Measurements from ENCODE around the gene PCDHGA1. TPM values are rescaled to one million over a fixed set of nuclear protein-coding genes. Genes with fewer than 3 reads are reported as not detected.

PCDHGA1 gene
- total and polyA plus RNA-seq, 2 donors (not counting 1 experiment from before 2014, with no cell fraction given) = 0.06 to 0.64 TPM

DNA sequence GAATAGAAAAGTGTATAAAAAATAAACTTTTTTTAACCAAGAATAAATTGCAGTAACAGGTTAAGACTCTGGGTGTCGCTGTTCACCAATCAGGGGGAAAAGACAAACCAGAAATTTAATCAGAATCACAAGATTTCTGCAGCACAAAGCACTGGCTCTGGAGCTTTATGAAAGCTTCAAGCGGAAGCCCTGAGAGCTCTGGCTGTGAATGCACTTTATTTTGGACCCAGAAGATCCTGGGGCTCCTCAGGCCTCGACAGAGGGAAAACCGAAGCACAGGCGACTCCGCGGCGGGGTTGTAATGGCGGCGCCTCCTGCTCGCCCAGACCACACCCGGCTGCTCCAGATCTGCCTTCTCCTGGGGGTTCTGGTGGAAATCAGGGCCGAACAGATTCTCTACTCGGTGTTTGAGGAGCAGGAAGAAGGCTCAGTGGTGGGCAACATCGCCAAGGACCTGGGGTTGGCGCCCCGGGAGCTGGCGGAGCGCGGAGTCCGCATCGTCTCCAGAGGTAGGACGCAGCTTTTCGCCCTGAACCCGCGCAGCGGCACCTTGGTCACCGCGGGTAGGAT lies 24.7 kb downstream of the PCDHGA1 start, which contains the start of gene PCDHGA4:
Gene PCDHGA4 (plus strand): TSS at position 122 of the 570 bp plus-strand sequence. CDS start 87 bp downstream, at position 209.
- no peaks in the 10 kb centered on the region for H3K4me1 ChIP-seq (ENCODE audit: control insufficient read depth in 2 of 2, insufficient read depth in 2 of 2, low read length in 2 of 2)
- Mint-ChIP-seq H3K4me3 (no peak within 1 kb of the TSS), H3K27ac (no peak within 1 kb of the TSS), H3K4me1 (peaks cover 2% of the 10 kb centered on the region), H3K27me3 (peaks cover 54% of the 10 kb centered on the region), H3K9me3 (ENCODE audit: insufficient read depth) (peaks cover 12% of the 10 kb centered on the region)
- no peak for ATAC-seq (ENCODE audit: low read depth)
- no peaks in the 10 kb centered on the region for H4K20me1 ChIP-seq (ENCODE audit: control insufficient read depth, insufficient read depth, low read length, poor library complexity, severe bottlenecking)
- no peak within 1 kb of the TSS for H3K4me2 ChIP-seq (replicated peaks; ENCODE audit: low read depth, low read length, poor library complexity, severe bottlenecking)
- peak within 1 kb of the TSS; percentile 20 for H2AFZ ChIP-seq (ENCODE audit: insufficient read depth, low read depth, low read length, poor library complexity, severe bottlenecking)
- DNase-seq = no peak
- no peaks in the 10 kb centered on the region for H3K36me3 ChIP-seq (replicated peaks in 1 of 2; ENCODE audit: control extremely low read depth in 1 of 2, control insufficient read depth in 1 of 2, extremely low read depth in 1 of 2, insufficient read depth in 2 of 2, low read length in 1 of 2)
- no peak within 1 kb of the TSS for H3K9ac ChIP-seq (ENCODE audit: low read length)
- POLR2A ChIA-PET = no interaction called here
- 32% methylated on average over 29 of the region's 29 CpGs for WGBS (ENCODE audit: insufficient coverage)
- CTCF ChIA-PET = interaction anchor here (1.1 to 1.6 kb wide), 2 partner anchors 202 to 211 kb away, joined by 3 to 4 read pairs; no protein-coding TSS in a partner anchor
- H3K27ac ChIP-seq (ENCODE audit: low read length in 2 of 2) = no peak within 1 kb of the TSS
- TF ChIP-seq, protein P1, sequence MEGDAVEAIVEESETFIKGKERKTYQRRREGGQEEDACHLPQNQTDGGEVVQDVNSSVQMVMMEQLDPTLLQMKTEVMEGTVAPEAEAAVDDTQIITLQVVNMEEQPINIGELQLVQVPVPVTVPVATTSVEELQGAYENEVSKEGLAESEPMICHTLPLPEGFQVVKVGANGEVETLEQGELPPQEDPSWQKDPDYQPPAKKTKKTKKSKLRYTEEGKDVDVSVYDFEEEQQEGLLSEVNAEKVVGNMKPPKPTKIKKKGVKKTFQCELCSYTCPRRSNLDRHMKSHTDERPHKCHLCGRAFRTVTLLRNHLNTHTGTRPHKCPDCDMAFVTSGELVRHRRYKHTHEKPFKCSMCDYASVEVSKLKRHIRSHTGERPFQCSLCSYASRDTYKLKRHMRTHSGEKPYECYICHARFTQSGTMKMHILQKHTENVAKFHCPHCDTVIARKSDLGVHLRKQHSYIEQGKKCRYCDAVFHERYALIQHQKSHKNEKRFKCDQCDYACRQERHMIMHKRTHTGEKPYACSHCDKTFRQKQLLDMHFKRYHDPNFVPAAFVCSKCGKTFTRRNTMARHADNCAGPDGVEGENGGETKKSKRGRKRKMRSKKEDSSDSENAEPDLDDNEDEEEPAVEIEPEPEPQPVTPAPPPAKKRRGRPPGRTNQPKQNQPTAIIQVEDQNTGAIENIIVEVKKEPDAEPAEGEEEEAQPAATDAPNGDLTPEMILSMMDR (IDR thresholded peaks at IDR 0.05) = peak; percentile 58
- TF ChIP-seq EZH2 (IDR thresholded peaks at IDR 0.05; ENCODE audit: borderline replicate concordance, insufficient read depth, low read depth, low read length, poor library complexity, severe bottlenecking) = no peak
- intact Hi-C loops (cut with micrococcal nuclease) = no loop called here
- H3K79me2 ChIP-seq (ENCODE audit: control insufficient read depth, insufficient read depth, low read length) = no peaks in the 10 kb centered on the region
- peaks cover 2 to 48% (median 26%) of the 10 kb centered on the region in 3 donors for H3K9me3 ChIP-seq (ENCODE audit: control extremely low read depth in 1 of 3, control insufficient read depth in 2 of 3, insufficient read depth in 1 of 3, low read length in 2 of 3)
- peaks cover 0 to 58% (median 33%) of the 10 kb centered on the region in 4 experiments for H3K27me3 ChIP-seq (replicated peaks in 1 of 4; ENCODE audit: control extremely low read depth in 1 of 4, control insufficient read depth in 3 of 4, insufficient read depth in 4 of 4, low read length in 3 of 4)
- H3K4me3 ChIP-seq (ENCODE audit: control extremely low read depth in 1 of 5, extremely low read depth in 1 of 5, insufficient read depth in 1 of 5, low read depth in 2 of 5, low read length in 4 of 5) = no peak within 1 kb of the TSS

DNA sequence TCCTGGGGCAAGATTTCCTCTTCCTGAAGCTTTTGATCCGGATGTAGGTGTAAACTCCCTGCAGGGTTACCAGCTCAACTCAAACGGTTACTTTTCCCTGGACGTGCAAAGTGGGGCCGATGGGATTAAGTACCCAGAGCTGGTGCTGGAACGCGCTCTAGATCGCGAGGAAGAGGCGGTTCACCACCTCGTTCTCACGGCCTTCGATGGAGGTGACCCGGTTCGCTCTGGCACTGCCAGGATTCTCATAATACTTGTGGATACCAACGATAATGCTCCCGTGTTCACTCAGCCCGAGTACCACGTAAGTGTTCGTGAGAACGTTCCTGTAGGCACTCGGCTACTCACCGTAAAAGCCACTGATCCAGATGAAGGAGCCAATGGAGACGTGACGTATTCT lies 25.3 kb downstream of the PCDHGA1 start:
- H3K4me3 ChIP-seq (ENCODE audit: control extremely low read depth in 1 of 5, extremely low read depth in 1 of 5, insufficient read depth in 1 of 5, low read depth in 2 of 5, low read length in 4 of 5) = no peak overlapping the region
- H2AFZ ChIP-seq (ENCODE audit: insufficient read depth, low read depth, low read length, poor library complexity, severe bottlenecking) = no peak overlapping the region
- H3K27ac ChIP-seq (ENCODE audit: low read length in 2 of 2) = no peak overlapping the region
- Mint-ChIP-seq H3K9me3 (ENCODE audit: insufficient read depth) (peaks cover 12% of the 10 kb centered on the region), H3K4me3 (no peak overlapping the region), H3K27me3 (peaks cover 55% of the 10 kb centered on the region), H3K27ac (no peak overlapping the region), H3K4me1 (peaks cover 2% of the 10 kb centered on the region)
- H3K9ac ChIP-seq (ENCODE audit: low read length) = no peak overlapping the region
- H3K27me3 ChIP-seq (replicated peaks in 1 of 4; ENCODE audit: control extremely low read depth in 1 of 4, control insufficient read depth in 3 of 4, insufficient read depth in 4 of 4, low read length in 3 of 4) = peaks cover 0 to 58% (median 33%) of the 10 kb centered on the region in 4 experiments
- DNase-seq (no peak), ATAC-seq (ENCODE audit: low read depth) (no peak)
- CTCF ChIA-PET = interaction anchor here (1.1 to 1.6 kb wide), 2 partner anchors 202 to 210 kb away, joined by 3 to 4 read pairs; no protein-coding TSS in a partner anchor
- H3K36me3 ChIP-seq (replicated peaks in 1 of 2; ENCODE audit: control extremely low read depth in 1 of 2, control insufficient read depth in 1 of 2, extremely low read depth in 1 of 2, insufficient read depth in 2 of 2, low read length in 1 of 2) = no peaks in the 10 kb centered on the region
- no peaks in the 10 kb centered on the region for H3K4me1 ChIP-seq (ENCODE audit: control insufficient read depth in 2 of 2, insufficient read depth in 2 of 2, low read length in 2 of 2)
- WGBS (ENCODE audit: insufficient coverage) = 63% methylated on average over 24 of the region's 24 CpGs
- H3K9me3 ChIP-seq (ENCODE audit: control extremely low read depth in 1 of 3, control insufficient read depth in 2 of 3, insufficient read depth in 1 of 3, low read length in 2 of 3) = peaks cover under 1 to 49% (median 29%) of the 10 kb centered on the region in 3 donors
- TF ChIP-seq EZH2 (IDR thresholded peaks at IDR 0.05; ENCODE audit: borderline replicate concordance, insufficient read depth, low read depth, low read length, poor library complexity, severe bottlenecking) = no peak
- TF ChIP-seq, protein P1 (IDR thresholded peaks at IDR 0.05) = no peak
- no peaks in the 10 kb centered on the region for H4K20me1 ChIP-seq (ENCODE audit: control insufficient read depth, insufficient read depth, low read length, poor library complexity, severe bottlenecking)
- POLR2A ChIA-PET = no interaction called here
- intact Hi-C loops (cut with micrococcal nuclease) = no loop called here
- H3K79me2 ChIP-seq (ENCODE audit: control insufficient read depth, insufficient read depth, low read length) = no peaks in the 10 kb centered on the region
- no peak overlapping the region for H3K4me2 ChIP-seq (replicated peaks; ENCODE audit: low read depth, low read length, poor library complexity, severe bottlenecking)
